NCI-H2081 treated with DMSO at 0.1 percent for 48 hours (cell line): ENCODE results near the gene SMARCB1.

Experiments
- DNase-seq: peaks from one replicate; lab custom pipeline; 2025; lab: John Stamatoyannopoulos, UW

Gene SMARCB1

DNA sequence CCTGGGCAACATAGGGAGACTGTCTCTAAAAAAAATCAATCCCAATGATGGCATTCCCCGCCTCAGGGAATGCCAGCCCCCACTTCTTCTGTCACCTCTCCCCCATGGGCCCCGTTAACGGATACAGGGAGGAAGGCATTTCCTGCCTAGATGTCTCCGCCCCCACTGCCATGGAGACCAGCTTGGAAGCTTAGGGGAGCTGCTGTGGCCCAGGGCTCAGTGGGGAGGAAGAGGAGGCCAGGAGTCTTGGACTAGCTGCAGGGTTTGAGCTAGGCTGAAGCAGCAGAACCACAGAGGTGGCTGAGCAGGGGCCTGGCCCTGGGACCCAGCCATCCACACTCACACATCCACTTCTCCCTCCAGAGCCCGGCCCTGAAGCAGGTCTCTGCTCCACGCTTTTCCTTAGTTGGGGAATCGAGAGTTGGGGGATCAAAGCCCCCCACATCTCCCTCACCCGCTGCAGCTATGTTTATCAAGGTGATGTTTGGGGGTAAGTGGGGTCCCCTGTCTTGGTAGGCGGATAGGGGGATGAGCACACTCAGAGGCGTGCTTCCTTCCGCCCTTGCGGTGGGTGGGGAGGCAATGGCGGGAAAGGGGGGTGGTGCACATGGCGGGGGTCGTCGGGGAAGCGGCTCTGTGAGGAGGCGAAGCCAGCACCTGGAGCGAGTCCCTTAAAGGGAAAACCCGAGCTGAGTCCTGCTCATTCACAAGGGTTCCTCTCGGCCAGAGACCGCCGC is 23.8 kb upstream of the SMARCB1 start, which contains the start of gene C22orf15:
Gene C22orf15, plus strand, starts transcription at position 149 of the 737 bp plus-strand sequence. Its CDS starts 317 bp downstream, at position 466.
- DNase-seq: no peak

DNA sequence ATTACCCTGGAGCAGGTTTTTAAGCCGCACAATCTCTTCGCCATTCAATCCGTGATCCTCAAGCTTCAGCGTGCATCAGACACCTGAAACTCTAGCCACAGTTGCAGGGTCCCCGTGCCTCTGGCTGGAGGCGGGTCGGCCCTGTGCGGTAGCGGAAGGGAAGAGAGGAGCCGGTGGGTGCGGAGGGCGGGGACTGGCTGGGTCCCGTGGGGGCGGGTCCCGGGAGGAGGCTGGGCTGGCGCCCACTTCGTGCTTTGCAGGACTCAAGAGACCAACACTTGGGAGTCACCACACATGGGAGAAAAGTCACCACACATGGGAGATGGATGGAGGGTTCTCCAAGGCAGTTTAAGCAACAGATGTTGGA is 23.2 kb upstream of the SMARCB1 start:
- no peak for DNase-seq

DNA sequence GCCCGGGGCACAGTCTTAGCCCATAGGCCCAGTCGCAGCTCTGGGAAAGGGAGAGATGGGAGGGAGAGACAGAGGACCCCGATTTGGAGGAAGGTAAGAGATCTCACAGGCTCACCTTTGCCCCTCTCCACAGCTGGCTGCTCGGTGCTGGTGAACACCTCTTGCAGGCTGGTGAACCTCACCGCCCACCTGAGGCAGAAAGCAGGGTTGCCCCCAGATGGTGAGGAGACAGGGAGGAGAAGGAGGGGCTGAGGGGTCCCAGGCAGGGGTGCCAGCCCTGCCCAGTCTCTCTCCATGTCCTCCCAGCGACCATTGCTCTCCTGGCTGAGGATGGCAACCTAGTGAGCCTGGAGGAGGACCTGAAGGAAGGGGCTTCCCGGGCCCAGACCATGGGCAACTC is 22.8 kb upstream of the SMARCB1 start:
- no peak for DNase-seq

DNA sequence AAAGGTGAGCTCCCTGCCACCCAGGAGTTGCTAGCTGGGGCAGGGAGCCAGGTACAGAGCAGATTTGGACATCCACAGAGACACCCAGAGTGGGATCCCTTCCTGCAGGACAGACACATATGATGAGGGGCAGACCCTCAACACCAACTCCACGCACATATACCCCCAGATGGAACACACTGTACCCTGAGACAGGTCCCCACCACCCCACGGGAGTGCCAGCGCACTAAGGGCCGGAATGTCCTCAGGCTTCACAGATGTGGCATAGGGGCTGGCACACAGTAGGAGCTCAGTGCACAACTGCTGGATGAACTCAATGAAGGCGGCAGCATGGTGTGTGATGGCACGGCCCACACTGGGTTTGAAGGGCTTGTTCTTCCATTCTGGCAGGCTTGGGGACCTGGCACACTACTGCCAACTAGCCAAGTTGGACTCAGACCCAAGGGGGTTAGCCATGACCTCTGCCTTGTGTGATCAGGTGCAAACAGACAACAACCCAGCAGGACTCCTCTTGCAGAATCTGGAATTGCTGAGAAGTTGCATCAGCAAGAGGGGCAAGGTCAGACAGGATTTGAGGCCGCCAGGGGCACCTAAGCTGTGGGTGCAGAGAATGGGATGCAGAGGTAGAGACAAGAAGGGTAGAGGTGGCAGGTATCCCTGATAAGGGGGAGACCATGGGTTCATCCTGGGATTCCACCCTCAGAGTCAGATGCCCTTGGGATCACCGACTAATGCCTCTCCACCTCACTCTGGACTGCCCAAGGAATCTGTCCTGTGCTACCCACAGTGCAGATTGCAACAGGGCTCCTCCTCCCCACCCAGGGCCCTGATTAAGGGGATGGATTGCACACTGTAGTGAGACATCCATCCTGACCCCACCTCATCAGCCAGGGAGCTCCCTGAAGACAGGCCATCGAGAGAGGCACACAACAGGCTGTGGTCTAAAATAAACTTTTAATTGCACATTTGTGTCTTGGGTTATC is 21.6 kb upstream of the SMARCB1 start:
- no peak for DNase-seq

DNA sequence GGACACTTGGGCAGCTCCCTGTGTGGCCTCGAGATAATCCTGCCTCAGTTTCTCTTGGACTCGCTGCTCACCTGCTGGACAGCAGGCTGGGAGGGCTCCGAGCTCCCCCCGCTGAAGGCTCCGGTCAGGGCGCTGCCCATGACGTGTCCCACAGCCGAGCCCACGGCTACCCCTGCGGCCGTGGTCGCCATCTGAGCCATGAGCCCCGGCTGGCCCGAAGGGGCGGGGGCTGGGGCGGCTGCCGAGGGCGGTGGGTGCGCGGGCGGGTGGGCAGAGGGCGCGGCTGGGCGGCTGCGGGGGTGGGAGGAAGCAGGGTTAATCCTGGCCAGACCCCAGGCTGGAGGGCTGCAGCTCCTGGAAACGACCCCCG is 19.5 kb upstream of the SMARCB1 start:
- DNase-seq: no peak

DNA sequence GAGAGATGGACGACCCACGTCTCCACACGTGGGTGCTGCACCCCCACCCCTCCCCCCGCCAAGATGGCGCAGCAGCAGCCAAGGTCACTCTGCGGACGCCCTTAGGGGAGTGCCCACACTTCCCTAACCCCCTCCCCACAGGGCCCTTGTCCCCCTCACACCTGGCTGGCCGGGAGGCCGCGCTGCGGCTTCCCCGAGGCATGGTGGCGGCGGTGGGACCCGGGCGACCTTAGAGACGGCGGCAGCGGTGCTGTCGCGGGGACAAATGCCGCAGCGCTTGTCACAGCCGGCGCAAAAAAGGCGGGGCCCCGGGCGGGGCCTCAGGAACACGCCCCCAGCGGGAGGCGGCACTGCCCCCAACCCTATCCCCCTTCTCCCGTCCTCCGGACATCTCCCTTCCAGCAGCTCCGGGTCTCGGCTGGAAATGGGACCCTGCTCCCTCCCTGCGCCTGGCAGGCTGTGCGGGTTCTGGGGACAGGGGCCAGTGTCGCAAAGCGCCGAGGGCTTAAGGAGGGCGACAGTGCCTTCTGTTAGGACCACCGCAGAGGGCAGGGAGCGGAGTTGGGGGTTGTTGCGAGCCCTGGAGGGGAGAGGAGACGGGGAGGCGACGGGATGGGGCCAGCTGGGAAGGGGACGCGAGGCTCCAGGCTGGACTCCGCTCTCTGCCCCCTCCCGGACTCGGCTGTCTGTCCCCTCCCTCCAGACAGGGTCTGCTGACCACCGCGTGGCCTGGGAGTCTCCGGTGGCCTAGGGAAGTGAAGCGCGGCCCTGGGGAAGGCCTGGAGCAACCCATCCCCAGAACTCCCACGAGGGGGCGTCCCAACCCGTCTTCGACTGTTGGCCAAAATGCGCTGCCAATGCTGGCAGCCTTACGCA is 18.9 kb upstream of the SMARCB1 start, which contains the start of gene CHCHD10:
Gene CHCHD10, minus strand, starts transcription at position 300 of the 876 bp plus-strand sequence. Its CDS starts 98 bp downstream, at position 202.
- DNase-seq: no peak

DNA sequence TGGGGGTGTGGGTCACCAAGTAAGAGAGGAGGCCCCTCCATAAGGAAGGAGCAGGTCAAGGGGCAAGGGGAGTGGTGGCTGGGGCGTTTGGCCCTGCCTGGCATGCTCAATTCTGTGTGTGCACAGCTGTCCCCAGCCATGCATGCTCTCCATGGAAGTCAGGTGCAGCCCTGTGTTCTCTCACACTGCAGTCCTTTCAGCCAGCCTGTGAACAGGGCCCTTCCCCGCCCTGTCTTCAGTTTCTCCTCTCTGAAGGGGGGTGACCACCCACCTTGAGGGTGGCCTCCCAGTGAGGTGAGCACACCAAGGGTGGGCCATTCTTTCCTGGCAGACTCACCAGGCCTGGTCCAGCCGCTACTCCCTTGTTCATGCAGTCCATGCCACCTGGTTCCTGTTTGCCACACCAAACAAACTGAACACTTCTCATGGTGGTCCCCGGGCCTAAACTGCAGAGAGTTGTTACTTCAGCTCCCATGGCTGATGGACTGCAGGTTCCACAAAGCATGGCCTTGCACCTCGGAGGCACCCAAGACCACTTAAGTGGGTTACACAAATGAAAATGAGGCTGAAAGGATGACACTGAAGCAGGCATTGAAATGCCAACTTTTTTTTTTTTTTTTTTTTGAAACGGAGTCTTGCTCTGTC is 17.3 kb upstream of the SMARCB1 start:
- no peak for DNase-seq

DNA sequence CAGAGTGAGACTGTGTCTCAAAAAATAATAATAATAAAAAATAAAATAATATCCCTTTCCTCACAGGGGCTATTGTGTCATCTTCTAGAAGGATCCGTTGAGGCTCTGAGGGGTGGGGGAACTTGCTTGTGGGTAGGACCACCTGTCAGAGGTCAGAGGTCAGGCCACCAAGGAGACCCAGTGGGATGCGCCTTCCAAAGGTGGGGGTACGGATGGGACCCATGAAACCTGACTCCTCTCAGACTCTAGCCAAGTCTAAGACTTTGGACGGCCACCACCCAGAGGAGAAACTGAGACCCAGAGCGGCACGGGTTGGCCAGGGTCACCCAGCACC is 14.5 kb upstream of the SMARCB1 start:
- DNase-seq: no peak

DNA sequence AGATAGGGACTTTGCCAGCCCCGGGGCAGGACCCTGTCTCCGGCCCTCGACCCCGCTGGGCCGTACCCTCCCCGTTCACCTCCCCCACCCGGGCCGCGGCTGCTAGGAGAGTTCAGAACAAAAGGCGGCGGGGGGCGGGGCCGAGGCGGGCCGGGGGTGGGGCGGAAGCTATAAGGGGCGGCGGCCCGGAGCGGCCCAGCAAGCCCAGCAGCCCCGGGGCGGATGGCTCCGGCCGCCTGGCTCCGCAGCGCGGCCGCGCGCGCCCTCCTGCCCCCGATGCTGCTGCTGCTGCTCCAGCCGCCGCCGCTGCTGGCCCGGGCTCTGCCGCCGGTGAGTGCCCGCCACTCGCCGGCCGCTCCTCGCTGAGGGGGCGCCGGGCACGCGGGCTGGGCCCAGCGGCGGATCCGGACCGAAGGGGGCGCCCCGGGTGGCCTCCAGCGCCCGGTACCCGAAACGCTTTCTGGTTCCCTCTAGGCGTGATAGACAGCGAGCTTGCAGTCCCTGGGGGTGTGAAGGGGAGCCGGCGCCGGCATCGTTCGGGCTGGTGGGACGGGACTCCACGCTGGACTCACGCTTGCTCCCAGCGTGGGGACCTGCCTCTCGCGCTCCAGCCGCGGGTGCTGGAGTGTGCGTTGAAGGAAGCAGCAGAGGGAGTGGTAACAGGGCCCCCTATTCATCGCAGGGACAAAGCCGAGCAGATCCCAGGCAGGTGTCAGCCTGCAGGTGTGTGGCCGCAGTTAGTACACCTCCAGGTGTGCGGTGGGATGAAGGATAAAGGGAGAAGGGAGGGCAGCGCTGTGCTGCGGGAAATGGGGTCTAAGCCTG is 13.9 kb upstream of the SMARCB1 start, which contains the start of gene MMP11:
Gene MMP11, plus strand, starts transcription at position 201 of the 825 bp plus-strand sequence. Its CDS starts 22 bp downstream, at position 223.
- DNase-seq: no peak

DNA sequence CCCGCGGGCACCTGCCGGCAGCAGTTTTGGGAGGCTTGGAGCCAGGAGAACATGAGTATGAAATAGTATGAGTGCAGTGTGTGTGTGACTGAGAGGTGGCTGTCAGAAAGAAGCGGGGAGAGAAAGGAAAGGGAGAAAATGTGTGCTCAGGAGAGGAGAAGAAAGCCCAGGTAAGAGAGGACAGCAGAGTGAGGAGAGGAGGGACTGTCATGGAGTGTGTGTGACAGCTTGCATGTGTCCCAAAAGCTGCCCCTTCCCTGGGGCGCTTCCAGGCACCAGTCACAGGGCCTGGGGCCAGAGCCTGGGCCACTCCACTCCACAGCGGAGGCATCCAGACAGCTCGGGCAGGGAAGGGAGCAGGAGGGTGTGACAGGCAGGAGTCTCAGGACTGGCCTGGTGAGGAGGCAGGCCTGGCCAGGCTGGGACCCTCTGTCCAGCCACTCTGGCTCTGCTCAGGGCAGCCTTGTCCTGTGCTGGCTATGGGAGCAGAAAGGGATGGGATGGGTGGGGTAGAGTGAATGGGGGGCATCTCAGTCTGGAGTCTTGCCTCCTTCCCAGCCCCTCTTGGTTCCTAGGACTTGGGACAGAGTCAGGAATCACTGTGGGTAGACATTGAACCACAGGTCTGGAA is 13.2 kb upstream of the SMARCB1 start:
- no peak for DNase-seq

DNA sequence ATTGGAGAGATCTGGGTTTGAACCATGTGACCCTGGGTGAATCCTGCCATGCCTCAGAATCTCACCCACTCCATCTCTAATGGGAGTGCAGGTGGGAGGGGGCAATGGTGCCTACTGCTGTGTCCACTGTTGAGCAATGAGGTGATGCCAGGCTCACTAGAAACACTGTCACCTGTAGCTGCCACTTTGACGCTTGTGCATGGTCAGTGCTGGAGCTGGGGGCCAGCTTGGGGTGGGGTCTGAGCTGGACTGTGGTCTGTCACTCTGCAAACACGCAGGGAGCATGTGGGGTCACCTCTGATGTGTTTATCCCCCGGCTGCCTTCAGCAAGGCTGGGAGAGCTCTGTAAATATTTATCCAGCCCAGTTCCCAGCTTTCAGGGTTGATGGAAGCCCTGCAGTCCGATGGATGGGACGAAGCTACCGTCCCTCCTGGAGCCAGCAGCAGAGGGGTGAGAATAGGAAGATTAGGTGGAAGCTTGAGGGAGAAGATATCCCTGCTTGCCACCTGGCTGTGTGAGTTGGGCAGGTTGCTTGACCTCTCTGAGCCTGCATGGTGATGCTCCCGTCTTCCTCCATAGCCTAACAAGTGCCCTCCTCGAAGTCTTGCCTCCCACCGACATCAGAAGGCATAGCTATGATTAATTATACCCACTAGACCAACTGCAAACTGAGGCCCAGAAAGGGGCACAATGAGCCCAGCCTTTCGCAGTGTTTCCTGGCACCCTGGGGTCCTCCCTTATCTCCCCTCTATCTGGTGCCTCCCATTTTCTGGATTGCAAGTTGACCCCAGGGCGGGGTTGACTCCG is 12.4 kb upstream of the SMARCB1 start:
- no peak for DNase-seq

DNA sequence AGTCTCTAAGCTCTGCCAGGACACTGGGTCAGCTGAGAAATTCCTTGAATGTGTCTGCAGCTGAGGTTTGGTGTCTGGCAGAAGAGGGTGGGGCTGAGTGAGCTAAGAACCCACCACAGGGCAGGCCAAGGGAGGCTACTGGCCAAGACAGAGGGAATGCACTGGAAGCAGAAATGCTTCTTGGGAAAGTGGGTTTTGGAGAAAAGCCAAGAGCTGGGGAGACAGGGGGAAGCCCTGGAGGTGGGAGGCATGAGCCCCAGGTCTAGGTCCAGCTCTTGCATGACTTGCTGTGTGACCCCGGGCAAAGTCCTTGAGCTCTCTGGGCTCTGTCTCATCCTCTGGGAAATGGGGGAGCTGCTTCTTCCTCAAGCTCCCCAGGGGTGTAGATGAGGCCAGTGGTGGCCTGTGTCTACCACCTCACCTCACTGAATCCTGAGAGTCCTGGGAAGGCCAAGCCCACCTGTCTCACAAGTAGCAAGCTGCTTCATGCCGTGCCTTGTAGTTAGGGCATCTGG is 11.8 kb upstream of the SMARCB1 start:
- DNase-seq: no peak

DNA sequence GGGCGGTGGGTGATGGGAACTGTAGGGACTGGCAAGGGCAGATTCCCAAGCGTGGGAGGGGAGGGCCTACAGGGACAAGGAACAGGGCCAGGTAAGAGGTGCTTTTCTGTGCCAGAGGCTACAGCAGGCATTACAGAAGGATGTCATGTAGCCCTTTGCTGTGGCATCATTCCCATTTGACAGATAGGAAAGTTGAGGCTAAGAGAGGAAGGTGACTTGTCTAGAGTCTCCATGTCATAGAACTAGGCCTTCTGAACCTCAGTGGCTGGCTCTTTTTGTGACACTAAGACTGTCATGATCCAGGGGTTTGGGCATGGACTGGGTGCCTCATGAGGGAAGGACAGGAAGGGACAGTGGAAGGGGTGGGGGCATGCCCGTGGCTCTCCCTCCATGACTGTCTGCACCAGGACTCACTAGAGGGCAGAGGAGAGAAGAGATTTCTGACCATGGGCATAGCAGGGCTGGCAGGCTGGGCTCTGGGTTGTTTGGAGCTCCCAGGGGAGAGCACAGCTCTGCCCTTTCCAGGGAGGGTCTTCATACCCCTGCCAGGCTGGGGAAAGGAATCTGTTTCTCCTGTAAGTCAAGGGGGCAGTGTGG is 10.9 kb upstream of the SMARCB1 start:
- no peak for DNase-seq

DNA sequence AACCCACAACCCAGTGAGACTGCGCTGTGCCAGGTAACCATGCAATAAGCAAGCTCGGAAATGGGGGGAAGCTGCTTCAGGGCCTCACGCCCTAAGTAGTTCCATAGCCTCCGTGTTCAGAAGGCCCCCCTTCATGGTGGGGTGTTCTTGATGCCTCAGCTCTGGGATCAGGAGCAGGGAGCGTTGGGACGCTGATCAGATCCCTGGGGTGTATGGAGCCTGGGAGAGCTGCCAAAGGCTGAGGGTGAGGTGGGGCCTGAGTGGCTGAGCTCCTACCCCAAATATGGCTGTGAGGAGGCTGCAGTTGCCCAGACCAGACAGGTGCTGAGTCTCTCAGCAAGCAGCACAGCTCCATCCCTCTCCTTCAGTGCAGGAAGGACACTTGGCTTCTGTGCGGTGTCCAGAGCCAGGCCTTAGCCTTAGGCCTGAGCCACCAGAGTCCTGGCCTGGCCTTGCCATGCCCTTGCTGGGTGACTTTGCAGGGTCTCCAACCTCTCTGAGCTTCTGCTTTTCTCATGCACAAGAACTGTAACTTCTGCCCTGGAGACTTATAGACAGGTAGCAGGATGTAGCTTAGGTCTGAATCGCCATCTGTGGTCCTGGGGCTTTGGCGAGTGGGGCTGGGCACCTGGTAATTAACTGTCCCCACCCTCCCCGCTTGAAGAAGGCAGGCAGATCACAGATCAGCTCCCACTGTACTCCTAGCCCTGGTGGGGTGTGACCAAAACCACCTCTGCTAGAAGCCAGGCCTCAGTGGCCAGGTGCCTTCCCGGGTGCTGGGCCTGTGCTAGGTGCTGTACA is 8.8 kb upstream of the SMARCB1 start:
- no peak for DNase-seq

DNA sequence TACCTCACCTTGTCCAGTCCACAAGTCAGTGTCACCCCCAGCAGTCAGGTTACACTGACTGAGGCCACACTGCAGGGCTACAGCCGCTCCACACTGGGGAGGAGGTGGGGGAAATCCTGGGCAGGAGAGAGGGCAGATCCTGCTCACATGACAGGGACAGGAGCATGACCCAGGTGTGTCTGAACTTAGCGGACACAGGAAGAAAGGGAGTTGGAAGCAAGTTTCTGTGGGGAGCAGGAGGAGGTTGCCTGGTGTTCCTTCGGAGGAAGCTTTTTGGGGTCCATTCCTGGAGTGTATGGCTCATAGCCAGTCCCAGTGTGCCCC is 8.2 kb upstream of the SMARCB1 start:
- no peak for DNase-seq

DNA sequence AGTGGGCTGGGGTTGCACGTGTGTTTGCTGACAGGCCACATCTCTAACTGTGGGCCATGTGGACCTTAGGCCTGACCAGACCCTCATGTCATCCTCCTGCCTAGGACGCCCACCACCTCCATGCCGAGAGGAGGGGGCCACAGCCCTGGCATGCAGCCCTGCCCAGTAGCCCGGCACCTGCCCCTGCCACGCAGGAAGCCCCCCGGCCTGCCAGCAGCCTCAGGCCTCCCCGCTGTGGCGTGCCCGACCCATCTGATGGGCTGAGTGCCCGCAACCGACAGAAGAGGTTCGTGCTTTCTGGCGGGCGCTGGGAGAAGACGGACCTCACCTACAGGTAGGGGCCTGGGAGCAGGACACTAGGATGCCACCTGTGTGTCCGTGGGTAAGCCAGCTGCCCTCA is 7.7 kb upstream of the SMARCB1 start:
- DNase-seq: no peak

DNA sequence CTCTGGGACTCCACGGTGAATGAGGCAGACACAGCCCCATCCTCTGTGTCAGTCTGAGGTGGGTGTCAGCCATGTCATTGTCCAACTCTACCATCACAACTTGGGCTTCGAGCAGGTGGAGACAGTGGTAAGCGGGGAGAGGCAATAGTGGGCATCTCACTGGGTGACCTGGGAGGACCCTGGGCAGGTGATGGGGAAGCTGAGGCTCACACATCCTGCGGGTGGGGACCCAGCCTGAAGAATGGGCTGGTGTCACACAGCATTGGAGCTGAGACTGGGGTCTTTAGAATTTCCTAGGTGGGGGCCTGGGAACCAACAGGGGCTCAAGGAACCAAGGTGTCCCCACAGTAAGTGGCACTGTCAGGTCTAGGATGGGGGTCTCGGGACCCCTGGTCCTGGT is 7.0 kb upstream of the SMARCB1 start:
- no peak for DNase-seq
